Activated T-cell treated with anti-CD3 and anti-CD28 coated beads for 24 hours (primary cell): ENCODE data around the gene CTCFL.
"Not testable (repeated sequence)": the region's sequence is repeated elsewhere in the genome, so short reads cannot be mapped to it uniquely, and the experiment has no call there.

Experiments used
- DNase-seq: peaks from one replicate; pipeline ENCODE4 v3.0.0-alpha.2; 2020; ENCODE audit warnings: low read depth

CTCFL gene

DNA sequence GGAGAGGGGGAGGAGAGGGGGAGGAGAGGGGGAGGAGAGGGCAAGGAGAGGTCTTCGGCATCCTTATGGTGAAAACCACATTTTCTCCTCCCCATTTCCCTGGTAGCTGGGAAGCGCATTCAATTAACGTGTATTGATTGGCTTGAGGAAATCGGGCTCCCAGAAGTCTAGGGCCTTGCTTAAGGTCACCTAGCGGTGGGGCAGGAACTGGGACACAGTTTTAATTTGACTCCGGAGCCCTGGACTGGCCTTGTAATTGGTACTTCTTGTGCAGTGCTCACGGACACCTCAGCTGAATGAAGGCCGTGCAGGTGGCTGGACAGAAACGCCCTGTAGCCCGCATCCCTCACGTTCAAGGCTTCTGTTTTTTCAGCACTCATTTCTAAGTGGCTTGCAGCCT lies 42.8 kb downstream of the CTCFL start:
- no peak for DNase-seq

DNA sequence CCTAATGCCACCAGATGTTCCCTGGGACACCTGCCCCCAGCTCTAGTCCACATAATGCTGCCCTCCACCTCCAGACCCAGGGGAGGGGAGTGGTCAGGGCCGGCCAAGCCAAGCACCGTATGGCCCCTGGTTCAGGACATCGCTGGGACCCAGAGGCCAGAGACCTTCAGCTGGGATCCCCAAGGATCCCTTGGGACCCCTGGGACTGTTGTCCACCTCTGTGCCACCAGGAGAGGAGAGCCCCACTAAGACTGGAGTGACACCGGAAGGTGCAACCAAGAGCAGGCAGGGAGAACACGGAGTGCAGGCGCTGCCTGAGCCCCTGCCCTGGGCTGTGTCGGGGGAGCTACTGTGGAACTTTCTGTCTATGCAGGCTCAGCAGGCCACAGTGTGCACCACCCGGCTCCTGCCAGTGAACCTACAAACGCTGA lies 43.6 kb downstream of the CTCFL start:
- no peak for DNase-seq

- no peak for DNase-seq
Measured at GRCh38 chr20:57480444-57481160, 44.3 kb downstream of the CTCFL start.

DNA sequence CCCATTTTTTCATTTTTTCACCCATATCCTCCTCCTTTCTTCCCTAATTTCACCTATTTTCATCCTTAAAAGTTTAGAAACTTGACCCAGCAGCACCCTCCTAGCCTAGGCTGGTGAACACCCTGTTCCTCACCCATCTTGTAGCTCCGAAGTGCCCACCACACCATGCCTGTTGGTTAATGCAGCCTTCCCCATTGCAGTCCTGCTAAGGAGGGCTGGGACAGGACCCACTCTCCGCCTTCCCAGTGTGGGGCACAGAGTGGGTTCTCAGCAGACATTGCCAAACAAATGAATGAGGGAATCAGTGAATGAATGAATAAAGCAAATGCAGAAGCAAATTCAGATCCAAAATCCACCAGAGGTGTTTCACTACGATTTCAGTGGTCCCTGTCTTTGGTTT lies 45.7 kb downstream of the CTCFL start:
- no peak for DNase-seq

DNA sequence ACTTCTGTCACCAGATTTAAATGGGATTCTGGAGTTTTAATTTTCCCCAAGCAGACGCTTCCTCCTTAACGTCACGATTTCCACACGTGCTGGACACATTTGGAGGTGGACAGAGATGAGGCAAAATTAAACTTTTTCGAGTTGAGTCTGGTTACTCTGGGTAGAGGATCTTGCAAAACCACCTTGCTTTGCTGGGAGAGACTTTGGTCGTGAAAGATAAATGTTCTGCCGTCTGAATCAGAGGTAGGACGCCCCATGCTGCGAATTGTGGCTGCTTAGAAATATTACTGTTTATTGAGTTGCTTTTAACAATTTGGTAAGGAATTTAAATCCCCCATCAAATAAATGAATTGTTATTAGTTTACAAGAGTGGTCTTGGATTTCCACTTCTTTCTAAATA lies 46.8 kb downstream of the CTCFL start:
- DNase-seq, result no peak

GRCh38 chr20:57476641-57477461 lies 48.1 kb downstream of the CTCFL start:
- DNase-seq, result no peak

GRCh38 chr20:57476084-57476526 lies 48.8 kb downstream of the CTCFL start:
- DNase-seq, result no peak

DNA sequence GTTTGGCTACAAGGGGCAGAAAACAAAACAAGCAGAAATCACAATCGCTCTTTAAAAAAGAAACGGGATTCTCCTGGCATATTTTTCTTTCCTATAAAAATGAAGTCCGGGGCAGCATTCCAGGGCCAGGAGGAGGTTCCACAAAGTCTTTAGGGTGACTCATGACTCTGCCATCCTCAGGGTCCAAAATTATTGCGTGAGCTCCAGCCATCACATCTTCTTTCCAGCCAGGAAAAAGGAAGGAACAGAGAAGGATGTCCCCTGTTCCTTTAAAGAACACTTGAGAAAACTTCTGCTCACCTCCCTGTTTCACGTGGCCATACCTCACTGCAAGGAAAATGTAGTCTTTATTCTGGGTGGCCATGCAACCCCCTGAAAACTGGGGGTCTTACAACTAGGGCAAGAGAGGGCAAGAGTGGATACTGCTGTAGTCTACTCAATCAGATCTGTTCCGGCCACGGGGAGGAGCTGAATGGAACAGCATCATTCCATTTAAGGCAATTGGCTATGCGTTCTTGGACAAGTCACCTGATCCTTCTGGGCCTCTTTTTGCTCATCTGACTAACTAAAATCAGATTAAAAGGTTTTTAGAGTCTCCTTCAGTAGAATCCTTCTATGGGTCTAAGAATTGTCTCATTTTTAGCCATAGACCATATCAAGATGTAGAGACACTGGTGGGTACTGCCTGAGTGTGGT lies 49.4 kb downstream of the CTCFL start:
- no peak for DNase-seq

GRCh38 chr20:57474816-57475215 lies 50.1 kb downstream of the CTCFL start:
- DNase-seq, result no peak

DNA sequence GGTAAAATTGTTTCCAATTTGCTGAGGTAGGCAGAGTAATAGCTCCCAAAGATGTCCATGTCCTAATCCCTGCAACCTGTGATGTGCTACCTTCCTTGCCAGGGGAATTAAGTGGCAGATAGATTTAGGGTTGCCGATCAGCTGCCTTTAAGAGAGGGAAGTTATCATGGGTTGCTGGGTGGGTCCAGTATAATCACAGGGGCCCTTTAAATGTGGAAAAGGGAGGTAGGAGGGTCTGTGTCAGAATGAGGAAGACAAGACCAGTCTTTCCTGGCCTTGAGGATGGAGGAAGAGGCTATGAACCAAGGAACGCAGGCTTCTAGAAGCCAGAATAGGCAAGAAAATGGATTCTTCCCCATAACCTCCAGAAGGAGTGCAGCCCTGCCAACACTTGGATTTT lies 50.7 kb downstream of the CTCFL start:
- DNase-seq, result no peak

GRCh38 chr20:57473246-57474048 lies 51.5 kb downstream of the CTCFL start:
- DNase-seq, result no peak

DNA sequence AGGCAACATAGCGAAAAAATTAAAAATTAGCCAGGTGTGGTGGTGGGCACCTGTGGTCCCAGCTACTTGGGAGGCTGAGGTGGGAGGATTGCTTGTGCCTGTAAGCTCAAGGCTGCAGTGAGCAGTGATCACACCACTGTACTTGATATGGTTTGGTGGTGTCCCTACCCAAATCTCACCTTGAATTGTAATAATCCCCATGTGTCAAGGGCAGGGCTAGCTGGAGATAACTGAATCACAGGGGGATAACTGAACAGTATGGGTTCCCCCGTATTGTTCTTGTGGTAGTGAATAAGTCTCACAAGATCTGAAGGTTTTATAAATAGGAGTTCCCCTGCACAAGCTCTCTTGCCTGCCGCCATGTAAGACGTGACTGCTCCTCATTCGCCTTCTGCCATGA lies 52.5 kb downstream of the CTCFL start:
- not testable (repeated sequence) for DNase-seq

GRCh38 chr20:57471496-57472372 lies 53.2 kb downstream of the CTCFL start:
- DNase-seq, result no peak

GRCh38 chr20:57470666-57471495 lies 54.1 kb downstream of the CTCFL start:
- DNase-seq, result no peak

- no peak for DNase-seq
Measured at GRCh38 chr20:57470212-57470522, 54.8 kb downstream of the CTCFL start.

DNA sequence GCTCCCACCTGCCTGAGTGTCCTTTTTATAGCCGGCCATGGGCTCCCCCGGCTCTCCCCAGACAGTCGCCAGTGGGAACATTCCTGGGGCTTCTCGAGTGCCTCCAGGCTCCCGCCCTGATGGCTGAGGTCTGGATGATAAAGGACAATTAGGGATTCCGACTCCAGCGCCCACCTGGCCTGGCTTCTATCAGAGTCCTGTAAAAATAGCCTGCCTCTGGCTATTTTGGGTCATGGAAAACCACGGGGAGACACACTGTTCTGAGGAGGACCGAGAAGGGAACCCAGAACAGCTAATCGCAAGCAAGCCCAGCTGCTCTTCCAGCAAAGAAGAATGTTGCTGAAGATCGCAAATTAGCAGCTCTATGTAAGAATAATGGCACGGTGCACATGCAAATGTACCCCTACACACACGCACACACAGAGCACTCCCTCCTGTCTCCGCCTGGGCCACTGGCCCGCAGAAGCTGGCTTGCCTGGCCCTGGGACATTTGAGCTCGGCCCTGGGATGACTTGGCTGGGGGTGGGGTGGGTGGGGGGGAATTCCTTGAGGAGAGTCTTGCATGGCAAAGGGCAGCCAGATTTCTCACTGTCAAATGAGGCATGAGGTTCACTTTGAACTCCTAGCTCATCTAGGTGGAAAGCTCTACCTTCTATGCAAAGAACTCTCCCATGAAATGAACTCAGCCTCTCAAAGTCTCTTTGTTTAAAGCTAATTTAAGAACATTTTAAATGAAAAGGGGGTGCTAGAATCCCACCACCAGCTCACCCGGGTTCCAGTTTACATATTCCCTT lies 55.3 kb downstream of the CTCFL start:
- DNase-seq, result no peak

DNA sequence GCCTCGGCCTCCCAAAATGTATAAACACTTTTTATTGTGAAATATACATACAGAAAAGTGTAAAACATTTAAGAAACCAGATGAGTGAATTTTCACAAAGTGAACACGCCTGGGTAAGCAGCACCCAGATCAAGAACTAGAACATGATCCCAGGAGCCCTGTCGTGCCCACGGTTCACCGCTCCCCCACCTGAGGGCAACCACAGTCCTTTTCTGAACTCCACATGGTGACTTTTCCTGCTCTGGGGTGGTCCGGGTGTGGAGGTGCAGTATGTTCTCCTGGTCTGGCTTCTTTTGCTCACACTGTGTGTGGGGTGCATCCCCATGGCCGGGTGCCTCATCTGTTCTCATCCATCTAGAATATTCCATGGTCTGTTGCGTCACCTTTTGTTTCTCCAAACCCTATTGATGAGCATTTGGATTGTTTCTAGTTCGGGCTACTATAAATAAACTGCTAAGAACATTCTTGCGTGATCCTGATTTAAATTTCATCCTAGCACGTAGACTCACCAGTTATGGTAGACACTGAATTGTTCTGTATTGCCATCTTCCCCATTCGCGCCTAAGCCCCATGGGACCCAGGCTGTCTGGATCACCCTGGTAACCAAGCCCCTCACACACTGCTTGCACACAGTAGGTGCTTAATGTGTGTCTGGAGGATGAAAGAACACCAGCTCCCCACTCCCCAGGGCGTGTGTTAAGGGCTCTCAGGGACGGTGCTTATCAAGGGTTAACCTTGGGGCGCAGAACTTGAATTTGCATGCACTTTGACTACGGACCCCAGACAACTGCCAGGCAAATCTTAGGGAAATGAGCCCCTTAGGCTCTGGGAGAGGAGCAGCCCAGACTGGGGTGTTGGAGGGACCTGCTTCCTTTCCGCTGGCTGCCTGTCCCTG lies 56.2 kb downstream of the CTCFL start:
- no peak for DNase-seq

DNA sequence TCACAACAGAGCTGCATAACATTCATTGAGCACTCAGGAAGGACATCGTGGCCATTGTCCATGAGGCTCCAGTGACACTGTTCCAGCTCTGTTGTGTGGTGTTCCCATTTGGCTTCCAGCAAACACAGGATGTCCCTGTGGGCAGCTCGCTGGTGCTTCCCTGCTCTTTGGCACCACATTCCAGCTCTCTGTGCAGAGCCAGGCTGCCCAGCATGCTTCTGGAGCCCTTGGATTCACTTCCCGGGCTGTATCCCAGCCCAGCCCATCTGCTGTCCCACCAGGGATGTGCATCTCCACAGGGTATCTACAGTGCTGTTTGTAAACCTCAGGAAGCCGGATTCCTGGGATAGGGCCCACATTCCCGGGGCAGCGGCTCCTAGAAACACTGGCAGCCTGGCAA lies 57.2 kb downstream of the CTCFL start:
- DNase-seq, result no peak
